ENCODE measurements around the gene CA9.

- TF ChIP-seq CTCF (IDR thresholded peaks at IDR 0.05; ENCODE audit: extremely low read depth in 1 of 2, insufficient read depth in 1 of 2, low read depth in 1 of 2, low read length in 2 of 2) (no peak), POLR2A (IDR thresholded peaks at IDR 0.05; ENCODE audit: low read depth, low read length) (no peak), EZH2 (IDR thresholded peaks at IDR 0.05; ENCODE audit: borderline replicate concordance, low read depth, low read length, severe bottlenecking) (no peak), POLR2AphosphoS5 (IDR thresholded peaks at IDR 0.05; ENCODE audit: insufficient read depth, low read depth, low read length) (no peak), GATA2 (IDR thresholded peaks at IDR 0.05; ENCODE audit: insufficient read depth, insufficient read length, low read depth, low read length) (no peak), JUN (IDR thresholded peaks at IDR 0.05; ENCODE audit: borderline replicate concordance, insufficient read depth, insufficient read length, low read depth) (no peak), MAX (IDR thresholded peaks at IDR 0.05; ENCODE audit: insufficient read depth, insufficient read length) (no peak), MYC (IDR thresholded peaks at IDR 0.05; ENCODE audit: low read depth, low read length) (no peak)
Measured at GRCh38 chr9:35660966-35661415, 12.7 kb upstream of the CA9 start.
